HepG2 (cell line): ENCODE data around the gene MPP3. TPM values are rescaled to one million over a fixed set of nuclear protein-coding genes. Genes with fewer than 3 reads are reported as not detected.

Source experiments
- ATAC-seq: fragments of 200-7000 bp; cut with Tn5 transposase; 3 replicates; pipeline ENCODE4 v1.9.1; 2020; ENCODE audit warnings: mild to moderate bottlenecking, moderate library complexity
- BruUV-seq: library from RNA; stranded (reverse); fragments of 400-500 nt; replicated peaks from 2 replicates; lab custom pipeline; 2021; lab: Mats Ljungman, UMichigan
- CTCF ChIA-PET: fragments of 300-600 bp; formaldehyde crosslinking; extraction: SDS; loops from one replicate; lab custom pipeline; 2021; ENCODE audit warnings: low total read pairs, inconsistent platforms, low intra/inter-chr PET ratio; lab: Yijun Ruan, JAX
- POLR2A ChIA-PET: fragments of 350-600 bp; sonication (Branson Sonifier 250); formaldehyde crosslinking; loops from one replicate; lab custom pipeline; 2020; ENCODE audit warnings: antibody characterized with exemption, inconsistent platforms; lab: Yijun Ruan, JAX
- DNase-seq: peaks from one replicate; pipeline ENCODE4 v3.0.0-alpha.2; 2015; ENCODE audit warnings: low spot score
- FAIRE-seq: peaks from 3 replicates; lab custom pipeline; 2011; peaks lifted over from hg19 to GRCh38; lab: Jason Lieb, UNC
- H2AFZ ChIP-seq: one replicate; pipeline ENCODE4 v1.6.1; 2011; ENCODE audit warnings: low read length, inconsistent platforms
- H3K27ac ChIP-seq: fragments of 300-600 bp; 3 replicates; pipeline ENCODE4 v1.8.0; 2011; ENCODE audit warnings: mixed run types, mild to moderate bottlenecking, mixed read lengths, low read length, inconsistent platforms; ENCODE audit not compliant: insufficient read depth; ENCODE audit errors: extremely low read length
- H3K27me3 ChIP-seq, 2 experiments: fragments of 200-600 bp in 1 of 2; 2 replicates in 1 of 2; 3 replicates in 1 of 2; pipeline versions ENCODE4 v1.6.0 to v1.8.0; 2011; ENCODE audit warnings: low read length in 2 of 2, mild to moderate bottlenecking in 2 of 2, moderate library complexity in 2 of 2, inconsistent platforms in 1 of 2; ENCODE audit not compliant: insufficient read depth in 2 of 2, control insufficient read depth in 1 of 2
- H3K36me3 ChIP-seq, 2 experiments: fragments of 200-600 bp in 1 of 2; replicated peaks in 1 of 2; 2 replicates in 1 of 2; 3 replicates in 1 of 2; pipeline versions ENCODE4 v1.5.1 to v1.8.0; 2011; ENCODE audit warnings: low read length in 2 of 2, inconsistent platforms in 1 of 2; ENCODE audit not compliant: insufficient read depth in 2 of 2, control insufficient read depth in 1 of 2
- H3K4me1 ChIP-seq: 2 replicates; pipeline ENCODE4 v1.5.1; 2012; ENCODE audit warnings: low read length, inconsistent platforms; ENCODE audit not compliant: insufficient read depth
- H3K4me2 ChIP-seq: 2 replicates; pipeline ENCODE4 v1.6.0; 2011; ENCODE audit warnings: low read depth, low read length, inconsistent platforms
- H3K4me3 ChIP-seq, 3 experiments: fragments of 200-600 bp in 1 of 3; sonication (generic), shearing (Covaris generic) in 1 of 3; replicated peaks in 1 of 3; 2 replicates each; pipeline ENCODE4 v1.5.1; 2011 to 2016; ENCODE audit warnings: low read length in 3 of 3, inconsistent platforms in 2 of 3, low read depth in 2 of 3, mild to moderate bottlenecking in 2 of 3, control low read depth in 1 of 3, mixed read lengths in 1 of 3; ENCODE audit not compliant: insufficient read depth in 1 of 3
- H3K79me2 ChIP-seq: one replicate; pipeline ENCODE4 v1.6.1; 2011; ENCODE audit warnings: low read length, inconsistent platforms; ENCODE audit not compliant: insufficient read depth
- H3K9ac ChIP-seq: 2 replicates; pipeline ENCODE4 v1.6.0; 2011; ENCODE audit warnings: mild to moderate bottlenecking, low read depth, low read length, inconsistent platforms; ENCODE audit not compliant: insufficient read depth
- H3K9me3 ChIP-seq: 2 replicates; pipeline ENCODE4 v1.5.1; 2012; ENCODE audit warnings: mild to moderate bottlenecking, low read length
- H4K20me1 ChIP-seq: 2 replicates; pipeline ENCODE4 v1.6.0; 2011; ENCODE audit warnings: inconsistent platforms, mild to moderate bottlenecking, low read length, moderate library complexity; ENCODE audit not compliant: insufficient read depth
- ADNP ChIP-seq: sonication (generic); formaldehyde crosslinking; IDR thresholded peaks from 2 replicates; pipeline ENCODE4 v1.4.0; 2020; ENCODE audit warnings: missing genetic modification reagents
- BRCA1 ChIP-seq: sonication (generic); formaldehyde crosslinking; IDR thresholded peaks from 2 replicates; pipeline ENCODE4 v1.4.0; 2020; ENCODE audit warnings: missing genetic modification reagents
- ELF1 ChIP-seq: sonication (generic); formaldehyde crosslinking; IDR thresholded peaks from 2 replicates; pipeline ENCODE4 v1.4.0; 2020; ENCODE audit warnings: missing genetic modification reagents
- MATR3 ChIP-seq: sonication (generic); formaldehyde crosslinking; IDR thresholded peaks from 2 replicates; pipeline ENCODE4 v1.4.0; 2020; ENCODE audit warnings: missing genetic modification reagents
- NFKBIZ ChIP-seq: IDR thresholded peaks from 2 replicates; pipeline ENCODE4 v1.6.1; 2018; ENCODE audit warnings: missing genetic modification reagents, missing compliant biosample characterization
- SP140L ChIP-seq: sonication (generic); formaldehyde crosslinking; IDR thresholded peaks from 2 replicates; pipeline ENCODE4 v1.4.0; 2020; ENCODE audit warnings: missing genetic modification reagents, borderline replicate concordance
- ZFP90 ChIP-seq: sonication (generic); formaldehyde crosslinking; IDR thresholded peaks from 2 replicates; pipeline ENCODE4 v1.8.0; 2022; ENCODE audit warnings: missing genetic modification reagents, mild to moderate bottlenecking, inconsistent platforms, borderline replicate concordance
- ZNF563 ChIP-seq: sonication (generic); formaldehyde crosslinking; IDR thresholded peaks from 2 replicates; pipeline ENCODE4 v1.8.0; 2022; ENCODE audit warnings: mild to moderate bottlenecking, moderate library complexity, missing genetic modification reagents
- WGBS: methylation state at CpG from one replicate; pipeline ENCODE4 v1.1.6; 2017; ENCODE audit warnings: low lambda C conversion rate; 5-methylcytosine and 5-hydroxymethylcytosine counted together
- in situ Hi-C: cut with HindIII; loops from 2 replicates; pipeline ENCODE4 v1.10.0; 2017; ENCODE audit warnings: low pct_unique_long_range_greater_than_20kb; ENCODE audit not compliant: extremely low pct_ligation_motif_present
- intact Hi-C: fragments of 100-400 bp; cut with micrococcal nuclease; formaldehyde crosslinking; loops from one replicate; pipeline ENCODE4 v1.10.0; 2022; ENCODE audit not compliant: unreplicated experiment
- polyA plus RNA-seq, 8 experiments: library from polyadenylated mRNA; depleted of rRNA in 3 of 8; stranded (reverse) in 7 of 8; unstranded in 1 of 8; fragments of >200 nt; fragmentation: Illumina TruSeq in 4 of 8; extraction: Trizol in 4 of 8; gene quantifications; 2 replicates each; pipeline versions ENCODE4 v1.2.1 to v1.2.3, GENCODE V29; 2011 to 2016; ENCODE audit warnings: low read depth in 4 of 8, missing spikeins in 1 of 8, mixed read lengths in 1 of 8; ENCODE audit not compliant: insufficient read depth in 1 of 8
- total RNA-seq, 5 experiments: library from RNA; depleted of rRNA; stranded (reverse); fragments of >200 nt; fragmentation: Illumina TruSeq; extraction: Trizol; gene quantifications; 2 replicates each; pipeline ENCODE4 v1.2.3, GENCODE V29; 2016; ENCODE audit warnings: low read depth in 1 of 5
- TF ChIP-seq, protein P1 (sequence below): sonication (generic); formaldehyde crosslinking; IDR thresholded peaks from 2 replicates; pipeline ENCODE4 v1.8.1; 2023; ENCODE audit warnings: mild to moderate bottlenecking, missing genetic modification reagents
- TF ChIP-seq, protein P2 (sequence below): sonication (generic); formaldehyde crosslinking; IDR thresholded peaks from 2 replicates; pipeline ENCODE4 v1.4.0; 2020; ENCODE audit warnings: mild to moderate bottlenecking, missing genetic modification reagents

The MPP3 gene
- total and polyA plus RNA-seq, 2 of the 13 experiments (the other 11 are each of a cell fraction or from before 2014, with no cell fraction given): 0.91 to 1.8 TPM

DNA sequence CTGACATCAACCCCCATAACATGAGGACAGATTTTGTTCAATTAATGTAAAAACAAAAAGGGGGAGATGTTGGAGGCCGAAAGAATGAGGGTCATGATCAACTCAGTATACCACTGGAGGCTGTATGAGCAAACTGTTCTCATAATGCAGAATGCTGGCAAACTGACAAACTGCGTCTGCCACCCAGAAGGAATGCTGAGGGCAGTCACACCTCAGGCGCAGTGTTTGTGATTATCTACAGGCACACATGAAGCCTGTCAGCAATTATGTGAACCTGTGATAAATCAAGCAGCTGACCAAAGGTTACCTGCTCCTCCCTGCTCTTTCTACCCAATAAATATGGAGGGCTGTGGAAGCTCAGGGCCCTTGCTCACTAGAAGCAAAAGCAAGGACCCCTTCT is 41.3 kb upstream of the MPP3 start:
- no TSS peak for BruUV-seq
- Histone ChIP-seq H4K20me1 (no peaks in the 10 kb centered on the region), H3K27ac (no peak overlapping the region), H3K36me3 (no peaks in the 10 kb centered on the region), H3K4me3 (no peak overlapping the region), H3K9ac (no peak overlapping the region), H2AFZ (no peak overlapping the region), H3K4me2 (no peak overlapping the region), H3K79me2 (no peaks in the 10 kb centered on the region), H3K9me3 (no peaks in the 10 kb centered on the region), H3K4me1 (peaks cover 19% of the 10 kb centered on the region), H3K27me3 (peaks cover 0 to 2% of the 10 kb centered on the region in 2 experiments; a peak in 2 of 5 replicates)
- no peak for ATAC-seq
- CTCF ChIA-PET: no interaction called here
- FAIRE-seq: no peak
- WGBS: 22% methylated on average over 2 of the region's 3 CpGs
- in situ Hi-C loops (no loop called here), intact Hi-C loops (no loop called here)
- POLR2A ChIA-PET: no interaction called here
- TF ChIP-seq MATR3 (CRISPR knock-in tag): no peak
- no peak for TF ChIP-seq NFKBIZ (CRISPR knock-in tag)
- TF ChIP-seq, protein P1, sequence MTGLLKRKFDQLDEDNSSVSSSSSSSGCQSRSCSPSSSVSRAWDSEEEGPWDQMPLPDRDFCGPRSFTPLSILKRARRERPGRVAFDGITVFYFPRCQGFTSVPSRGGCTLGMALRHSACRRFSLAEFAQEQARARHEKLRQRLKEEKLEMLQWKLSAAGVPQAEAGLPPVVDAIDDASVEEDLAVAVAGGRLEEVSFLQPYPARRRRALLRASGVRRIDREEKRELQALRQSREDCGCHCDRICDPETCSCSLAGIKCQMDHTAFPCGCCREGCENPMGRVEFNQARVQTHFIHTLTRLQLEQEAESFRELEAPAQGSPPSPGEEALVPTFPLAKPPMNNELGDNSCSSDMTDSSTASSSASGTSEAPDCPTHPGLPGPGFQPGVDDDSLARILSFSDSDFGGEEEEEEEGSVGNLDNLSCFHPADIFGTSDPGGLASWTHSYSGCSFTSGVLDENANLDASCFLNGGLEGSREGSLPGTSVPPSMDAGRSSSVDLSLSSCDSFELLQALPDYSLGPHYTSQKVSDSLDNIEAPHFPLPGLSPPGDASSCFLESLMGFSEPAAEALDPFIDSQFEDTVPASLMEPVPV (CRISPR knock-in tag): no peak
- TF ChIP-seq, protein P2, sequence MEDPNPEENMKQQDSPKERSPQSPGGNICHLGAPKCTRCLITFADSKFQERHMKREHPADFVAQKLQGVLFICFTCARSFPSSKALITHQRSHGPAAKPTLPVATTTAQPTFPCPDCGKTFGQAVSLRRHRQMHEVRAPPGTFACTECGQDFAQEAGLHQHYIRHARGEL (CRISPR knock-in tag): no peak
- no peak for TF ChIP-seq ELF1 (CRISPR knock-in tag)
- no peak for TF ChIP-seq BRCA1 (CRISPR knock-in tag)
- TF ChIP-seq ZNF563 (CRISPR knock-in tag): no peak
- TF ChIP-seq ZFP90: no peak
- no peak for TF ChIP-seq SP140L (CRISPR knock-in tag)
- TF ChIP-seq ADNP: no peak
- no peak for DNase-seq
